ENCODE data around the gene SLC1A7.

DNA sequence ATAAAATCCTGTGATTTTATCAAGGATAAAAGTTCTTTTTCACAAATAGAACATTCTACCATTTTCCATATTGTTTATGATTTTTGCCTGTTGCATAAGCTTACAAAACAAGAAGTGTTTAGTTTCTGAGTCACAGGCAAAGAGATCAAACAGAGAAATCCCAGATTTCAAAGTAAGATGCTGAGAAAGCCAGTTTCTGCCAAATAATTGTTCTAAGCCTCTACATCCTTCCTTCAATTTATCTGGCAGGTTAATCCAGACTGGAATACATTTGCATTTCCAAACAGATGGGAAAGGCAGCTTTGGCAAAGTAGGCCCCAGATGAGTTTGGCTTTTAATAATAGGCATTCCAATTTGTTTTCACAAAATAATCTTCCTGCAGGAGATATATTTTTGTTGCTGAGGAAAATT lies 2.5 kb downstream of the SLC1A7 start:
- TF ChIP-seq, protein P1, sequence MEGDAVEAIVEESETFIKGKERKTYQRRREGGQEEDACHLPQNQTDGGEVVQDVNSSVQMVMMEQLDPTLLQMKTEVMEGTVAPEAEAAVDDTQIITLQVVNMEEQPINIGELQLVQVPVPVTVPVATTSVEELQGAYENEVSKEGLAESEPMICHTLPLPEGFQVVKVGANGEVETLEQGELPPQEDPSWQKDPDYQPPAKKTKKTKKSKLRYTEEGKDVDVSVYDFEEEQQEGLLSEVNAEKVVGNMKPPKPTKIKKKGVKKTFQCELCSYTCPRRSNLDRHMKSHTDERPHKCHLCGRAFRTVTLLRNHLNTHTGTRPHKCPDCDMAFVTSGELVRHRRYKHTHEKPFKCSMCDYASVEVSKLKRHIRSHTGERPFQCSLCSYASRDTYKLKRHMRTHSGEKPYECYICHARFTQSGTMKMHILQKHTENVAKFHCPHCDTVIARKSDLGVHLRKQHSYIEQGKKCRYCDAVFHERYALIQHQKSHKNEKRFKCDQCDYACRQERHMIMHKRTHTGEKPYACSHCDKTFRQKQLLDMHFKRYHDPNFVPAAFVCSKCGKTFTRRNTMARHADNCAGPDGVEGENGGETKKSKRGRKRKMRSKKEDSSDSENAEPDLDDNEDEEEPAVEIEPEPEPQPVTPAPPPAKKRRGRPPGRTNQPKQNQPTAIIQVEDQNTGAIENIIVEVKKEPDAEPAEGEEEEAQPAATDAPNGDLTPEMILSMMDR (IDR thresholded peaks at IDR 0.05) = no peak
- TF ChIP-seq POLR2A (IDR thresholded peaks at IDR 0.05) = no peak
- peak; percentile 71 for TF ChIP-seq POLR2AphosphoS5 (IDR thresholded peaks at IDR 0.05)
- no peak for TF ChIP-seq EP300 (IDR thresholded peaks at IDR 0.05)
